Upper lobe of left lung (tissue), 4 donors: ENCODE data around the gene ABCC6.

ENCODE experiments used
- CTCF ChIP-seq, 6 experiments: fragments of 450-650 bp in 4 of 6; fragments of 200-600 bp in 2 of 6; sonication (generic) in 2 of 6; IDR thresholded peaks; one replicate each; pipeline ENCODE4 v1.5.1; 2016 to 2019; ENCODE audit warnings: antibody characterized with exemption in 6 of 6
- POLR2A ChIP-seq, 4 donors: fragments of 450-650 bp; IDR thresholded peaks; one replicate each; pipeline ENCODE4 v1.5.1; 2016 to 2017; ENCODE audit warnings: antibody characterized with exemption in 4 of 4, mild to moderate bottlenecking in 2 of 4
- POLR2AphosphoS5 ChIP-seq, 2 donors: sonication (generic); formaldehyde crosslinking; IDR thresholded peaks; one replicate each; pipeline ENCODE4 v1.5.1; 2017; ENCODE audit warnings: antibody characterized with exemption in 2 of 2

GRCh38 chr16:16126896-16127295 is 96.4 kb downstream of the ABCC6 start:
- no peak for TF ChIP-seq POLR2AphosphoS5 (IDR thresholded peaks at IDR 0.05)
- TF ChIP-seq CTCF (IDR thresholded peaks at IDR 0.05): no peak
- no peak for TF ChIP-seq POLR2A (IDR thresholded peaks at IDR 0.05)
